MM.1S (cell line): Measurements from ENCODE around the gene NDUFS4.

ENCODE experiments used
- DNase-seq: peaks from one replicate; pipeline ENCODE4 v3.0.0-alpha.2; 2015
- H2AFZ ChIP-seq: fragments of 300-600 bp; sonication (generic); 2 replicates; pipeline ENCODE4 v1.6.0; 2016; ENCODE audit warnings: antibody characterized with exemption, low read length
- H3F3A ChIP-seq: fragments of 300-600 bp; sonication (generic); 2 replicates; pipeline ENCODE4 v1.6.1; 2016; ENCODE audit warnings: mild to moderate bottlenecking, antibody characterized with exemption, low read length, moderate library complexity, mixed read lengths; ENCODE audit not compliant: insufficient read depth
- H3K27ac ChIP-seq: fragments of 300-600 bp; sonication (generic); 2 replicates; pipeline ENCODE4 v1.5.1; 2016; ENCODE audit warnings: mild to moderate bottlenecking, low read length
- H3K27me3 ChIP-seq: fragments of 300-600 bp; sonication (generic); replicated peaks from 2 replicates; pipeline ENCODE4 v1.6.0; 2016; ENCODE audit warnings: low read length; ENCODE audit not compliant: insufficient read depth
- H3K36me3 ChIP-seq: fragments of 300-600 bp; sonication (generic); replicated peaks from 2 replicates; pipeline ENCODE4 v1.6.1; 2016; ENCODE audit warnings: mild to moderate bottlenecking, low read length, mixed read lengths; ENCODE audit not compliant: insufficient read depth
- H3K4me1 ChIP-seq: fragments of 300-600 bp; sonication (generic); 2 replicates; pipeline ENCODE4 v1.6.1; 2016; ENCODE audit warnings: low read length, mixed read lengths
- H3K4me2 ChIP-seq: fragments of 300-600 bp; sonication (generic); 2 replicates; pipeline ENCODE4 v1.6.0; 2016; ENCODE audit warnings: low read depth, low read length
- H3K4me3 ChIP-seq: fragments of 300-600 bp; sonication (generic); 2 replicates; pipeline ENCODE4 v1.5.1; 2016; ENCODE audit warnings: low read length, mixed read lengths
- H3K79me2 ChIP-seq: fragments of 300-600 bp; sonication (generic); 2 replicates; pipeline ENCODE4 v1.6.1; 2016; ENCODE audit warnings: mixed run types, low read length, mixed read lengths
- H3K9ac ChIP-seq: fragments of 300-600 bp; sonication (generic); 2 replicates; pipeline ENCODE4 v1.6.1; 2016; ENCODE audit warnings: low read length, mixed read lengths
- H3K9me2 ChIP-seq: fragments of 300-600 bp; sonication (generic); replicated peaks from 2 replicates; pipeline ENCODE4 v1.6.1; 2016; ENCODE audit warnings: mild to moderate bottlenecking, low read length, mixed read lengths; ENCODE audit not compliant: insufficient read depth
- H3K9me3 ChIP-seq: fragments of 300-600 bp; sonication (generic); replicated peaks from 2 replicates; pipeline ENCODE4 v1.6.1; 2016; ENCODE audit warnings: mild to moderate bottlenecking, low read length, mixed read lengths; ENCODE audit not compliant: insufficient read depth
- H4K20me1 ChIP-seq: fragments of 300-600 bp; sonication (generic); 2 replicates; pipeline ENCODE4 v1.6.1; 2016; ENCODE audit warnings: mild to moderate bottlenecking, low read length, moderate library complexity, mixed read lengths; ENCODE audit not compliant: insufficient read depth
- CTCF ChIP-seq: fragments of 300-600 bp; sonication (generic); IDR thresholded peaks from 2 replicates; pipeline ENCODE4 v1.5.1; 2016; ENCODE audit warnings: antibody characterized with exemption, low read length, mixed read lengths
- EZH2 ChIP-seq: fragments of 300-600 bp; sonication (generic); optimal IDR thresholded peaks from 2 replicates; pipeline ENCODE3; 2017; ENCODE audit warnings: low read depth, mild to moderate bottlenecking, antibody characterized with exemption, low read length, mixed read lengths
- EZH2phosphoT487 ChIP-seq: fragments of 300-600 bp; sonication (generic); IDR thresholded peaks from 2 replicates; pipeline ENCODE4 v1.6.1; 2018; ENCODE audit warnings: antibody characterized with exemption, low read length

NDUFS4 gene

GRCh38 chr5:53575101-53575500 lies 14.7 kb downstream of the NDUFS4 start:
- Histone ChIP-seq H3F3A (no peaks in the 10 kb centered on the region), H4K20me1 (no peaks in the 10 kb centered on the region), H3K4me2 (no peak overlapping the region), H3K27me3 (no peaks in the 10 kb centered on the region), H3K9me2 (no peaks in the 10 kb centered on the region), H3K9me3 (no peaks in the 10 kb centered on the region), H3K4me1 (no peaks in the 10 kb centered on the region), H3K36me3 (no peaks in the 10 kb centered on the region), H3K79me2 (peaks cover 93% of the 10 kb centered on the region), H3K9ac (no peak overlapping the region), H3K4me3 (no peak overlapping the region), H2AFZ (no peak overlapping the region), H3K27ac (no peak overlapping the region)
- TF ChIP-seq EZH2phosphoT487 (no peak), EZH2 (no peak), CTCF (no peak)
- no peak for DNase-seq

DNA sequence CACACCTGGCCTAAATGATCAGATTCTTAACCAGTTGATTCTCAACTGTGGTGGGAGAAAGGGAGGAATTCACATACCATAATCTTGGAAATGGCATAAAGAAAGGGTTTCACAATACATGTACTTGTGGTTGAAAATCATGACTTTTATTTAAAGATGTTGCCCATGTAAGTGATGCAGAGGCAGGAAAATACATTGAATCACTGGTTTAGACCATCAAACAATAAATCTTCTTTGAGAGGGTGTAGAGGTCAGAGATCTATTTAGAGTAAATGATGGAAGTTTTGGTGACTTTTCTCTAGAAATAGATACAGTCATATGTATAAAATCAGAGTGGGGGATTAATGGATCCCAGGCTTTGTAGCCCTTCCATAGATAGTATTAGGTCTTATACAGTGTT lies 15.4 kb downstream of the NDUFS4 start:
- Histone ChIP-seq H4K20me1 (no peaks in the 10 kb centered on the region), H3K4me3 (no peak overlapping the region), H3K4me1 (no peaks in the 10 kb centered on the region), H3F3A (no peaks in the 10 kb centered on the region), H3K9me3 (no peaks in the 10 kb centered on the region), H3K27ac (no peak overlapping the region), H3K27me3 (no peaks in the 10 kb centered on the region), H3K4me2 (no peak overlapping the region), H3K9me2 (no peaks in the 10 kb centered on the region), H2AFZ (no peak overlapping the region), H3K79me2 (peaks cover 96% of the 10 kb centered on the region), H3K36me3 (no peaks in the 10 kb centered on the region), H3K9ac (no peak overlapping the region)
- TF ChIP-seq EZH2: no peak
- no peak for TF ChIP-seq CTCF
- no peak for DNase-seq

- no peak for DNase-seq
- TF ChIP-seq EZH2 (no peak), CTCF (no peak), EZH2phosphoT487 (no peak)
- Histone ChIP-seq H3F3A (no peaks in the 10 kb centered on the region), H4K20me1 (no peaks in the 10 kb centered on the region), H3K27ac (no peak overlapping the region), H3K4me1 (no peaks in the 10 kb centered on the region), H3K9me2 (no peaks in the 10 kb centered on the region), H3K79me2 (peaks cover 98% of the 10 kb centered on the region), H3K27me3 (no peaks in the 10 kb centered on the region), H3K36me3 (no peaks in the 10 kb centered on the region), H2AFZ (no peak overlapping the region), H3K4me3 (no peak overlapping the region), H3K4me2 (no peak overlapping the region), H3K9ac (no peak overlapping the region), H3K9me3 (no peaks in the 10 kb centered on the region)
Measured at GRCh38 chr5:53576674-53577073, 16.2 kb downstream of the NDUFS4 start.

- Histone ChIP-seq H3K36me3 (no peaks in the 10 kb centered on the region), H3F3A (no peaks in the 10 kb centered on the region), H3K79me2 (peaks cover 96% of the 10 kb centered on the region), H3K27ac (no peak overlapping the region), H3K9me2 (no peaks in the 10 kb centered on the region), H4K20me1 (no peaks in the 10 kb centered on the region), H3K4me2 (no peak overlapping the region), H3K9ac (no peak overlapping the region), H2AFZ (no peak overlapping the region), H3K4me3 (no peak overlapping the region), H3K27me3 (no peaks in the 10 kb centered on the region), H3K9me3 (no peaks in the 10 kb centered on the region), H3K4me1 (no peaks in the 10 kb centered on the region)
- TF ChIP-seq EZH2phosphoT487: no peak
- no peak for TF ChIP-seq EZH2
- no peak for TF ChIP-seq CTCF
- no peak for DNase-seq
Measured at GRCh38 chr5:53578854-53579253, 18.4 kb downstream of the NDUFS4 start.
